H1 (cell line): ENCODE data around the gene LCE3B. TPM values are rescaled to one million over a fixed set of nuclear protein-coding genes. Genes with fewer than 3 reads are reported as not detected.

Experiments
- EGR1 ChIP-seq: IDR thresholded peaks from 2 replicates; pipeline ENCODE4 v1.6.1; 2011; ENCODE audit warnings: low read depth, low read length, borderline replicate concordance
- FOSL1 ChIP-seq: IDR thresholded peaks from 2 replicates; pipeline ENCODE4 v1.6.1; 2011; ENCODE audit warnings: mild to moderate bottlenecking, low read depth, low read length, moderate library complexity; ENCODE audit not compliant: insufficient read depth
- JUN ChIP-seq: IDR thresholded peaks from 2 replicates; pipeline ENCODE4 v1.6.1; 2011; ENCODE audit warnings: low read depth, mild to moderate bottlenecking, improper control_type of control experiment, low read length
- RAD21 ChIP-seq, 2 experiments: IDR thresholded peaks in 1 of 2; conservative IDR thresholded peaks in 1 of 2; 2 replicates each; pipeline ENCODE4 v1.6.1; 2011; ENCODE audit warnings: low read depth in 2 of 2, low read length in 2 of 2, improper control_type of control experiment in 1 of 2, inconsistent platforms in 1 of 2, mild to moderate bottlenecking in 1 of 2, moderate library complexity in 1 of 2
- SIN3A ChIP-seq, 2 experiments: IDR thresholded peaks in 1 of 2; conservative IDR thresholded peaks in 1 of 2; 2 replicates each; pipeline ENCODE4 v1.6.1; 2011 to 2012; ENCODE audit warnings: low read length in 2 of 2, improper control_type of control experiment in 1 of 2, low read depth in 1 of 2, mild to moderate bottlenecking in 1 of 2
- SP4 ChIP-seq: IDR thresholded peaks from 2 replicates; pipeline ENCODE4 v1.6.1; 2012; ENCODE audit warnings: low read length, inconsistent platforms
- TCF12 ChIP-seq: IDR thresholded peaks from 2 replicates; pipeline ENCODE4 v1.6.1; 2011; ENCODE audit warnings: low read depth, mild to moderate bottlenecking, low read length
- polyA plus RNA-seq, 7 experiments: library from polyadenylated mRNA; depleted of rRNA in 3 of 7; stranded (reverse) in 5 of 7; unstranded in 2 of 7; fragments of >200 nt in 5 of 7; fragments of 200-250 nt in 2 of 7; gene quantifications; 1 replicate in 5 of 7; 2 replicates in 1 of 7; 4 replicates in 1 of 7; pipeline versions ENCODE4 v1.2.1 to v1.2.3, GENCODE V29; 2011 to 2013; ENCODE audit warnings: missing spikeins in 2 of 7, mixed read lengths in 2 of 7
- small RNA-seq: library from polyadenylated mRNA; stranded (forward); fragments of <200 nt; extraction: miRNeasy Mini kit (QIAGEN cat#:217004); gene quantifications from one replicate; pipeline ENCODE3, GENCODE V24; 2013; ENCODE audit not compliant: insufficient read depth
- total RNA-seq: library from RNA; stranded (reverse); fragmentation: NEBNext Ultra II Directional; extraction: Animal tissue kit (Norgen Biotek cat#: 25700); gene quantifications from 2 replicates; pipeline ENCODE4 v1.2.1, GENCODE V29; 2021

The LCE3B gene
- total and polyA plus RNA-seq, 2 of the 8 experiments (the other 6 are each of a cell fraction or from before 2014, with no cell fraction given), result not detected

DNA sequence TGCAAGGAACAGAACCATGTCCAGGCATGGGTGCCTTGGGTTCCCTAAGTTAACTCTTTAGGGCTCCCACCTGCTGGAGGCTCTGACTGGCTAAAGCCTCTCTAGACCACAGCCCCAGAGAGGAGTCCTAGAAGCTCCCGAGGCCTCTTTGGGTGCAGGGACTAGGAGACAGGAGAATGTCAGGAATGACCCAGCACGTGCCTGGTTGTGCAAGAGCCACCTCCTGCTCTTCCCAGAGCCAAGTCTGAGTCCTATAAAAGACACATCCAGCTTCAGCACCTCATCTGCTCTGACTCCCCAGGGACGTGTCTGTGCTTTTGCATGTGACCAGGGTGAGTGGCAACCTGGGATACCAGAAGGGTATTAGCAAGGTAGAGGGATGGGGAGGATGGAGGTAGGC is 49.5 kb downstream of the LCE3B start, which contains the start of gene LCE2D (continued):
- TF ChIP-seq JUN (no peak), SP4 (no peak), SIN3A (conservative IDR thresholded peaks at IDR 0.05 in 1 of 2, IDR thresholded peaks at IDR 0.05 in 1 of 2; ENCODE audit: low read depth in 1 of 2, low read length in 2 of 2) (no peak), RAD21 (IDR thresholded peaks at IDR 0.05 in 1 of 2, conservative IDR thresholded peaks at IDR 0.05 in 1 of 2; ENCODE audit: low read depth in 2 of 2, low read length in 2 of 2) (no peak), TCF12 (no peak), EGR1 (no peak), FOSL1 (no peak)

Small RNAs within 50 kb of the gene (small RNA-seq; reads per million reads assigned to genes)
- not detected for gene LCE3A
- gene LCE3B, result not detected

Other genes starting within 250 kb of the LCE3B start
- gene CRNN, start 199.5 kb upstream of the LCE3B start, total RNA-seq, result not detected in 2 replicates
- not detected in 2 replicates for gene CRNN, start 199.5 kb upstream of the LCE3B start, polyA plus RNA-seq (2011; rRNA removed)
- gene LCE5A, start 103.0 kb upstream of the LCE3B start, total RNA-seq, result not detected in 2 replicates
- gene LCE5A, start 103.0 kb upstream of the LCE3B start, polyA plus RNA-seq (2011; rRNA removed), result not detected in 2 replicates
- gene CRCT1, start 99.3 kb upstream of the LCE3B start, total RNA-seq, result not detected in 2 replicates
- not detected in 2 replicates for gene CRCT1, start 99.3 kb upstream of the LCE3B start, polyA plus RNA-seq (2011; rRNA removed)
- gene LCE3E, start 47.0 kb upstream of the LCE3B start, total RNA-seq, result not detected in 2 replicates
- gene LCE3E, start 47.0 kb upstream of the LCE3B start, polyA plus RNA-seq (2011; rRNA removed), result not detected in 2 replicates
- gene LCE3D, start 33.3 kb upstream of the LCE3B start, total RNA-seq, result not detected in 2 replicates
- not detected in 2 replicates for gene LCE3D, start 33.3 kb upstream of the LCE3B start, polyA plus RNA-seq (2011; rRNA removed)
- gene LCE3C, start 13.6 kb upstream of the LCE3B start, total RNA-seq, result not detected in 2 replicates
- not detected in 2 replicates for gene LCE3C, start 13.6 kb upstream of the LCE3B start, polyA plus RNA-seq (2011; rRNA removed)
- not detected in 2 replicates for gene LCE3A, start 9.3 kb downstream of the LCE3B start, total RNA-seq
- gene LCE3A, start 9.3 kb downstream of the LCE3B start, polyA plus RNA-seq (2011; rRNA removed), result not detected in 2 replicates
- not detected in 2 replicates for gene LCE2D, start 49.6 kb downstream of the LCE3B start, total RNA-seq
- gene LCE2D, start 49.6 kb downstream of the LCE3B start, polyA plus RNA-seq (2011; rRNA removed), result not detected in 2 replicates
- gene LCE2C, start 61.5 kb downstream of the LCE3B start, total RNA-seq, result not detected in 2 replicates
- gene LCE2C, start 61.5 kb downstream of the LCE3B start, polyA plus RNA-seq (2011; rRNA removed), result not detected in 2 replicates
- gene LCE2B, start 72.3 kb downstream of the LCE3B start, total RNA-seq, result not detected in 2 replicates
- gene LCE2B, start 72.3 kb downstream of the LCE3B start, polyA plus RNA-seq (2011; rRNA removed), result not detected in 2 replicates
- gene LCE2A, start 84.5 kb downstream of the LCE3B start, total RNA-seq, result not detected in 2 replicates
- gene LCE2A, start 84.5 kb downstream of the LCE3B start, polyA plus RNA-seq (2011; rRNA removed), result not detected in 2 replicates
- not detected in 2 replicates for gene LCE4A, start 94.3 kb downstream of the LCE3B start, total RNA-seq
- not detected in 2 replicates for gene LCE4A, start 94.3 kb downstream of the LCE3B start, polyA plus RNA-seq (2011; rRNA removed)
- not detected in 2 replicates for gene KPRP, start 144.2 kb downstream of the LCE3B start, total RNA-seq
- gene KPRP, start 144.2 kb downstream of the LCE3B start, polyA plus RNA-seq (2011; rRNA removed), result not detected in 2 replicates
- not detected in 2 replicates for gene LCE1F, start 161.3 kb downstream of the LCE3B start, total RNA-seq
- gene LCE1F, start 161.3 kb downstream of the LCE3B start, polyA plus RNA-seq (2011; rRNA removed), result not detected in 2 replicates
- not detected in 2 replicates for gene LCE1E, start 172.4 kb downstream of the LCE3B start, total RNA-seq
- not detected in 2 replicates for gene LCE1E, start 172.4 kb downstream of the LCE3B start, polyA plus RNA-seq (2011; rRNA removed)
- not detected in 2 replicates for gene LCE1D, start 182.9 kb downstream of the LCE3B start, total RNA-seq
- gene LCE1D, start 182.9 kb downstream of the LCE3B start, polyA plus RNA-seq (2011; rRNA removed), result not detected in 2 replicates
- not detected in 2 replicates for gene LCE1C, start 192.8 kb downstream of the LCE3B start, total RNA-seq
- gene LCE1C, start 192.8 kb downstream of the LCE3B start, polyA plus RNA-seq (2011; rRNA removed), result not detected in 2 replicates
- not detected in 2 replicates for gene LCE1B, start 198.2 kb downstream of the LCE3B start, total RNA-seq
- not detected in 2 replicates for gene LCE1B, start 198.2 kb downstream of the LCE3B start, polyA plus RNA-seq (2011; rRNA removed)
- not detected in 2 replicates for gene LCE1A, start 213.7 kb downstream of the LCE3B start, total RNA-seq
- not detected in 2 replicates for gene LCE1A, start 213.7 kb downstream of the LCE3B start, polyA plus RNA-seq (2011; rRNA removed)
- gene LCE6A, start 229.0 kb downstream of the LCE3B start, total RNA-seq, result not detected in 2 replicates
- gene LCE6A, start 229.0 kb downstream of the LCE3B start, polyA plus RNA-seq (2011; rRNA removed), result not detected in 2 replicates
- gene LCE7A, start 246.2 kb downstream of the LCE3B start, total RNA-seq, result not detected in 2 replicates
- not detected in 2 replicates for gene LCE7A, start 246.2 kb downstream of the LCE3B start, polyA plus RNA-seq (2011; rRNA removed)